Measurements from ENCODE around the gene ERC2.

DNA sequence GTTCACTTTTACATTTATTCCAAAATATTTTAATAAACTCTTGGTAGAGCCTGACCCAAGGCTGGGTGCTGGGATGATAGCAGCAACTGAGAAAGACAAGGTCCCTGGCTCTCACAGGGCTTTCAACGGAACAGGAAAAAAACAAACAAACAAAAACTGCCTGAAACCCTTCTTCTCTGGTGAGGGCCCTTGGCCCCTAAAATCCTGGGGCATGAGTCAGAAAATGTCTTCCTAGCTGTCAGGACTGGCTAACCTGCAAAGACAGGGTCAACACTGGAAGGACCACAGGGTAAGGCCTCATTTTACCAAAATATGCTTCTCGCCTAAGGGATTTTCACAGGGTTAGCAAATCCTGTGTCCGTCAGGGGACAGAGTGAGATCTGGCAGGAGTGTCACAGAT, 935.5 kb downstream of the ERC2 start:
- TF ChIP-seq, protein P1, sequence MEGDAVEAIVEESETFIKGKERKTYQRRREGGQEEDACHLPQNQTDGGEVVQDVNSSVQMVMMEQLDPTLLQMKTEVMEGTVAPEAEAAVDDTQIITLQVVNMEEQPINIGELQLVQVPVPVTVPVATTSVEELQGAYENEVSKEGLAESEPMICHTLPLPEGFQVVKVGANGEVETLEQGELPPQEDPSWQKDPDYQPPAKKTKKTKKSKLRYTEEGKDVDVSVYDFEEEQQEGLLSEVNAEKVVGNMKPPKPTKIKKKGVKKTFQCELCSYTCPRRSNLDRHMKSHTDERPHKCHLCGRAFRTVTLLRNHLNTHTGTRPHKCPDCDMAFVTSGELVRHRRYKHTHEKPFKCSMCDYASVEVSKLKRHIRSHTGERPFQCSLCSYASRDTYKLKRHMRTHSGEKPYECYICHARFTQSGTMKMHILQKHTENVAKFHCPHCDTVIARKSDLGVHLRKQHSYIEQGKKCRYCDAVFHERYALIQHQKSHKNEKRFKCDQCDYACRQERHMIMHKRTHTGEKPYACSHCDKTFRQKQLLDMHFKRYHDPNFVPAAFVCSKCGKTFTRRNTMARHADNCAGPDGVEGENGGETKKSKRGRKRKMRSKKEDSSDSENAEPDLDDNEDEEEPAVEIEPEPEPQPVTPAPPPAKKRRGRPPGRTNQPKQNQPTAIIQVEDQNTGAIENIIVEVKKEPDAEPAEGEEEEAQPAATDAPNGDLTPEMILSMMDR (IDR thresholded peaks at IDR 0.05), result no peak
- no peak for TF ChIP-seq EP300 (IDR thresholded peaks at IDR 0.05)
